SH-SY5Y (cell line): ENCODE results near the gene CDC42EP3.

Experiments
- GATA2 ChIP-seq: IDR thresholded peaks from 2 replicates; pipeline ENCODE4 v1.6.1; 2011; ENCODE audit warnings: mild to moderate bottlenecking, low read depth, low read length
- GATA3 ChIP-seq: IDR thresholded peaks from 2 replicates; pipeline ENCODE4 v1.6.1; 2011; ENCODE audit warnings: low read depth, mild to moderate bottlenecking, low read length, moderate library complexity

The CDC42EP3 gene

GRCh38 chr2:37695336-37695735, 23.9 kb upstream of the CDC42EP3 start:
- TF ChIP-seq GATA3 (no peak), GATA2 (no peak)

- TF ChIP-seq GATA2 (no peak), GATA3 (no peak)
These were observed 21.3 kb upstream of the CDC42EP3 start for GRCh38 chr2:37692711-37693110.

GRCh38 chr2:37689751-37690150, 18.3 kb upstream of the CDC42EP3 start:
- TF ChIP-seq GATA3 (no peak), GATA2 (no peak)

- no peak for TF ChIP-seq GATA3
- TF ChIP-seq GATA2: no peak
These were observed 17.5 kb upstream of the CDC42EP3 start for GRCh38 chr2:37688771-37689468.

GRCh38 chr2:37686792-37687526, 15.5 kb upstream of the CDC42EP3 start:
- TF ChIP-seq GATA3 (no peak), GATA2 (no peak)

- no peak for TF ChIP-seq GATA2
- no peak for TF ChIP-seq GATA3
These were observed 13.4 kb upstream of the CDC42EP3 start for GRCh38 chr2:37684809-37685208.

GRCh38 chr2:37683921-37684780, 12.7 kb upstream of the CDC42EP3 start:
- TF ChIP-seq GATA3 (no peak), GATA2 (no peak)

GRCh38 chr2:37683241-37683640, 11.8 kb upstream of the CDC42EP3 start:
- TF ChIP-seq GATA3 (no peak), GATA2 (no peak)

- no peak for TF ChIP-seq GATA2
- no peak for TF ChIP-seq GATA3
These were observed 11.0 kb upstream of the CDC42EP3 start for GRCh38 chr2:37682473-37682872.

- TF ChIP-seq GATA3 (no peak), GATA2 (no peak)
These were observed 10.1 kb upstream of the CDC42EP3 start for GRCh38 chr2:37681587-37681986.

GRCh38 chr2:37679072-37679695, 7.7 kb upstream of the CDC42EP3 start:
- TF ChIP-seq GATA3: no peak
- TF ChIP-seq GATA2: no peak

- TF ChIP-seq GATA3 (no peak), GATA2 (no peak)
These were observed 4.8 kb upstream of the CDC42EP3 start for GRCh38 chr2:37676274-37676673.

- TF ChIP-seq GATA3 (no peak), GATA2 (no peak)
These were observed 3.5 kb upstream of the CDC42EP3 start for GRCh38 chr2:37674946-37675345.

GRCh38 chr2:37672870-37673184, 1.4 kb upstream of the CDC42EP3 start:
- no peak for TF ChIP-seq GATA3
- no peak for TF ChIP-seq GATA2
